Endothelial cell of umbilical vein (primary cell): Measurements from ENCODE around the gene OLFML2A. TPM values are rescaled to one million over a fixed set of nuclear protein-coding genes. Genes with fewer than 3 reads are reported as not detected.

Source experiments
- BruUV-seq: library from RNA; stranded (reverse); fragments of 400-500 nt; replicated peaks from 2 replicates; lab custom pipeline; 2021; lab: Mats Ljungman, UMichigan
- CTCF ChIA-PET: fragments of 300-600, 350-600 bp; sonication (Branson Sonifier 250); formaldehyde crosslinking; loops from one replicate; lab custom pipeline; 2021; ENCODE audit warnings: antibody characterized with exemption, inconsistent platforms; lab: Charles Lee
- POLR2A ChIA-PET: fragments of 300-600, 350-600 bp; sonication (Branson Sonifier 250); formaldehyde crosslinking; loops from one replicate; lab custom pipeline; 2021; ENCODE audit warnings: antibody characterized with exemption, inconsistent platforms; lab: Charles Lee
- DNase-seq: peaks from one replicate; pipeline ENCODE4 v3.0.0-alpha.2; 2011; ENCODE audit warnings: low read depth, low spot score
- FAIRE-seq: peaks from 2 replicates; lab custom pipeline; 2011; peaks lifted over from hg19 to GRCh38; lab: Jason Lieb, UNC
- H2AFZ ChIP-seq: 2 replicates; pipeline ENCODE4 v1.6.0; 2012; ENCODE audit warnings: low read depth, low read length, control low read depth, inconsistent platforms
- H3K27ac ChIP-seq: 2 replicates; pipeline ENCODE4 v1.5.1; 2011; ENCODE audit warnings: low read depth, mild to moderate bottlenecking, control low read depth, low read length, moderate library complexity; ENCODE audit not compliant: insufficient read depth
- H3K27me3 ChIP-seq, 2 experiments: 2 replicates each; pipeline versions ENCODE4 v1.6.0 to v1.6.1; 2011; ENCODE audit warnings: low read length in 2 of 2, mixed read lengths in 1 of 2; ENCODE audit not compliant: control insufficient read depth in 2 of 2, insufficient read depth in 2 of 2
- H3K36me3 ChIP-seq, 2 experiments: 2 replicates in 1 of 2; 3 replicates in 1 of 2; pipeline ENCODE4 v1.5.1; 2011; ENCODE audit warnings: low read length in 2 of 2, mild to moderate bottlenecking in 1 of 2, moderate library complexity in 1 of 2; ENCODE audit not compliant: control insufficient read depth in 2 of 2, insufficient read depth in 2 of 2; ENCODE audit errors: extremely low read depth in 1 of 2
- H3K4me1 ChIP-seq: 3 replicates; pipeline ENCODE4 v1.5.1; 2011; ENCODE audit warnings: mild to moderate bottlenecking, low read length; ENCODE audit not compliant: control insufficient read depth, insufficient read depth; ENCODE audit errors: extremely low read depth
- H3K4me2 ChIP-seq: 2 replicates; pipeline ENCODE4 v1.6.1; 2011; ENCODE audit warnings: low read length, control low read depth, mixed read lengths; ENCODE audit not compliant: insufficient read depth
- H3K4me3 ChIP-seq, 3 experiments: fragments of 200-600 bp in 1 of 3; sonication (generic), shearing (Covaris generic) in 1 of 3; replicated peaks in 1 of 3; 2 replicates each; pipeline ENCODE4 v1.5.1; 2011 to 2016; ENCODE audit warnings: control low read depth in 3 of 3, low read length in 3 of 3, mild to moderate bottlenecking in 2 of 3, inconsistent platforms in 1 of 3, low read depth in 1 of 3, moderate library complexity in 1 of 3; ENCODE audit not compliant: insufficient read depth in 1 of 3
- H3K79me2 ChIP-seq: 2 replicates; pipeline ENCODE4 v1.6.0; 2012; ENCODE audit warnings: low read length, inconsistent platforms; ENCODE audit not compliant: control insufficient read depth, insufficient read depth
- H3K9ac ChIP-seq: replicated peaks from 2 replicates; pipeline ENCODE3; 2011; ENCODE audit warnings: low read length, control low read depth; ENCODE audit not compliant: insufficient read depth; ENCODE audit errors: extremely low read depth
- H3K9me1 ChIP-seq: replicated peaks from 3 replicates; pipeline ENCODE4 v1.6.0; 2011; ENCODE audit warnings: mild to moderate bottlenecking, low read length; ENCODE audit not compliant: control insufficient read depth, insufficient read depth; ENCODE audit errors: extremely low read depth
- H3K9me3 ChIP-seq: replicated peaks from 2 replicates; pipeline ENCODE4 v1.5.1; 2012; ENCODE audit warnings: low read length, inconsistent platforms; ENCODE audit not compliant: control insufficient read depth, insufficient read depth
- H4K20me1 ChIP-seq: replicated peaks from 2 replicates; pipeline ENCODE3; 2011; ENCODE audit warnings: mild to moderate bottlenecking, low read length; ENCODE audit not compliant: control insufficient read depth, insufficient read depth; ENCODE audit errors: extremely low read depth
- CTCF ChIP-seq, 2 donors: IDR thresholded peaks; 1 replicate in 1 of 2; 2 replicates in 1 of 2; pipeline ENCODE4 v1.5.1; 2011; ENCODE audit warnings: low read length in 2 of 2, mild to moderate bottlenecking in 2 of 2, moderate library complexity in 2 of 2, control low read depth in 1 of 2, inconsistent platforms in 1 of 2, low read depth in 1 of 2; ENCODE audit not compliant: insufficient read depth in 1 of 2; ENCODE audit errors: extremely low read depth in 1 of 2
- EZH2 ChIP-seq: IDR thresholded peaks from 2 replicates; pipeline ENCODE4 v1.6.1; 2012; ENCODE audit warnings: borderline replicate concordance, low read depth, mild to moderate bottlenecking, moderate library complexity, low read length, inconsistent platforms; ENCODE audit not compliant: severe bottlenecking
- POLR2A ChIP-seq: IDR thresholded peaks from 2 replicates; pipeline ENCODE4 v1.6.1; 2012; ENCODE audit warnings: low read depth, mild to moderate bottlenecking, control low read depth, low read length
- dilution Hi-C: fragments of 300-500 bp; cut with MboI; formaldehyde crosslinking; loops from one replicate; pipeline ENCODE4 v1.15.0; 2019; ENCODE audit warnings: low sequenced_read_pairs; ENCODE audit not compliant: extremely low pct_ligation_motif_present
- intact Hi-C: fragments of 100-400 bp; cut with micrococcal nuclease; formaldehyde crosslinking; loops from one replicate; pipeline ENCODE4 v1.10.0; 2022
- polyA plus RNA-seq, 4 experiments: library from polyadenylated mRNA; depleted of rRNA in 3 of 4; stranded (reverse) in 3 of 4; unstranded in 1 of 4; fragments of >200 nt; gene quantifications; 2 replicates each; pipeline versions ENCODE4 v1.2.1 to v1.2.3, GENCODE V29; 2011 to 2012; ENCODE audit warnings: missing spikeins in 1 of 4
- total RNA-seq: library from RNA; stranded (reverse); gene quantifications from 2 replicates; pipeline ENCODE4 v1.2.3, GENCODE V29; 2021

The OLFML2A gene
- total and polyA plus RNA-seq, 2 donors (not counting 3 experiments of a cell fraction or from before 2014, with no cell fraction given): 0.92 to 1.1 TPM

DNA sequence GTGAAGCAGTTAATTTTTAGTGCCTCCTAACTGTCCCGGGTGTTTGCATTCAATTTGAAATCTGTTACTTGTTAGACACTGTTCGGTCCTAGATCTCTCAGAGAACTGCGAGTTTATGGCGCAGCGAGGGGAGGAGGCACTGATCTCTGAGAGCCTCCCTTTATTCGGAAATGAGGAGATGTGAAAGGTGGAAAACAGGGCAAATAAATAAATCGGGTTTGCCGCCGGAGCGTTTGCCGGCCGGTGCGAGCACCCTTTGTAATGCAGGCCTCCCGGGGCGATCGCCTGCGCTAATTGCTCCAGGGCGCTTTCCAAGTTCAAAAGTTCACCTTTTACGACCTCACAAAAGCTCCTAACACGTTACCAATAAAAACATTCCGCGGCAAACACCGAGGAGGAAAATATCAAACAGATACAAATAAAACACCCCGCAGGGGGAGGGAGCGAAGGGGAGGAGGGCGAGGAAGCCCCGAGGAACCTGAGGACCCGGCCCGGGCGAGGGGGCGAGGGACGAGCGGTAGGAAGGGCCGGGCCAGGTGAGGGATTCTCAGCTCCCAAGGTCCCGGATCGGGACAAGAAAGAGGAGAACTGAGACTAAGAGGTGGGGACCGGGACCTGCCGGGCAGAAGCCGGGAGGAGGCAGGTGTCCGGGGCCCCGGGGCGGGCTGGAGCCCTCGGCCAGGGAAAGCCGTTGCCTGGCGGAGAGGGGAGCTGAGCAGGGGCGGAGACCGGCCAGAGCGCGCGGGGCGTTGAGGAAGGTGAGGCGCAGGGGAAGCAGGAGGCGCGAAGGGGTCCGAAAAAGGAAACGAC lies 7.2 kb upstream of the OLFML2A start:
- no TSS peak for BruUV-seq
- intact Hi-C loops: loop anchor here (1.0 to 5.0 kb wide), 3 partner anchors 152 to 473 kb away; partner anchors contain the start of gene HSPA5
- POLR2A ChIA-PET: interaction anchor here (0.7 kb wide), 2 partner anchors 94 to 734 kb away, joined by 4 to 10 read pairs; no protein-coding TSS in a partner anchor
- TF ChIP-seq EZH2 (peak; percentile 81), POLR2A (no peak)
- Histone ChIP-seq H2AFZ (no peak overlapping the region), H3K27me3 (peaks cover 41 to 54% of the 10 kb centered on the region in 2 experiments), H3K27ac (no peak overlapping the region), H3K9me1 (no peaks in the 10 kb centered on the region), H3K36me3 (no peaks in the 10 kb centered on the region), H3K9me3 (no peaks in the 10 kb centered on the region), H3K4me1 (peaks cover 10% of the 10 kb centered on the region), H3K9ac (no peak overlapping the region), H4K20me1 (peaks cover 2% of the 10 kb centered on the region), H3K4me3 (peak overlapping the region in 1 of 3 experiments; percentile 62), H3K79me2 (no peaks in the 10 kb centered on the region), H3K4me2 (peak overlapping the region; percentile 55)
- dilution Hi-C loops: no loop called here
- FAIRE-seq (no peak), DNase-seq (no peak)
- CTCF ChIA-PET: interaction anchor here (0.7 to 11.2 kb wide), 9 partner anchors 9 to 233 kb away, joined by 3 to 967 read pairs (median 8); partner anchors contain the start of gene WDR38

- Histone ChIP-seq H3K27ac (no peak overlapping the region), H3K9me1 (no peaks in the 10 kb centered on the region), H3K4me2 (peak overlapping the region; percentile 77), H3K4me1 (peaks cover 10% of the 10 kb centered on the region), H3K4me3 (peak overlapping the region; percentile 29 to 62 (median 54)), H4K20me1 (peaks cover 2% of the 10 kb centered on the region), H3K27me3 (peaks cover 39 to 50% of the 10 kb centered on the region in 2 experiments), H3K9me3 (no peaks in the 10 kb centered on the region), H2AFZ (peak overlapping the region; percentile 81), H3K36me3 (no peaks in the 10 kb centered on the region), H3K9ac (no peak overlapping the region), H3K79me2 (no peaks in the 10 kb centered on the region)
- dilution Hi-C loops (no loop called here), intact Hi-C loops (loop anchor here (1.0 to 5.0 kb wide), 2 partner anchors 111 to 472 kb away; partner anchors contain the start of gene HSPA5)
- ChIA-PET CTCF (interaction anchor here (1.4 to 11.2 kb wide), 11 partner anchors 9 to 373 kb away, joined by 5 to 967 read pairs (median 10); partner anchors contain the start of genes ARPC5L, RPL35, SCAI and WDR38), POLR2A (interaction anchor here (0.6 to 0.7 kb wide), 3 partner anchors 91 to 734 kb away, joined by 3 to 10 read pairs (median 4); no protein-coding TSS in a partner anchor)
- TF ChIP-seq CTCF (IDR thresholded peaks at IDR 0.05; ENCODE audit: extremely low read depth in 1 of 2, insufficient read depth in 1 of 2, low read depth in 1 of 2, low read length in 2 of 2) (no peak), EZH2 (peak; percentile 61)
- BruUV-seq: no TSS peak
- FAIRE-seq: no peak
- DNase-seq: no peak
These were observed 6.4 kb upstream of the OLFML2A start for GRCh38 chr9:124770359-124771020.
